ENCODE measurements around the gene IGF2BP2. TPM values are rescaled to one million over a fixed set of nuclear protein-coding genes. Genes with fewer than 3 reads are reported as not detected.

IGF2BP2 gene
- total RNA-seq, 1 donor from 2014 or later, result 2.9 TPM

GRCh38 chr3:185728630-185729336, 96.1 kb downstream of the IGF2BP2 start:
- Histone ChIP-seq H3K9me3 (no peaks in the 10 kb centered on the region), H3K27ac (no peak overlapping the region), H3K36me3 (no peaks in the 10 kb centered on the region), H3K27me3 (no peaks in the 10 kb centered on the region), H3K4me3 (no peak overlapping the region), H3K4me1 (no peaks in the 10 kb centered on the region)
- intact Hi-C loops (cut with DNase I), result no loop called here
- no peak for TF ChIP-seq CTCF (IDR thresholded peaks at IDR 0.05)
- no peak for DNase-seq (ENCODE audit: low spot score in 2 of 2)

DNA sequence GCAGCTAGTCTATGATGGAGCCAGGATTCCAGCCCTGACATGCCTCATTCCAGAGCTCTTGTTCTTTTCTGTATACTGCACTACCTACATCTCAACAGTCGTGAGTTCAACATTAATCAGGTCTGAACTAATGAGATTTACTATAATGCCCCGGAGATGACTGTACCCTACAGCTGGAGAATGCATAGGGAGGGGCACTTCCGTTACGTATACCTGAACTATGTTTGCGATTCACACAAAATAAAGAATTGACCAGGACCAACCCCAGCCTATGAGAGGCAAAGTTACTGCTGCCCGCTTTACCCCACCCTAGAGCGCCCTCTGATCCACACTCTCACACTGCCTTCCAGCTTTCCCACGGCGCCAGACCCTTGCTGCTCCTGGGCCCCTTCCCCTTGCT, 97.0 kb downstream of the IGF2BP2 start:
- no peaks in the 10 kb centered on the region for H3K27me3 ChIP-seq
- no peaks in the 10 kb centered on the region for H3K36me3 ChIP-seq
- no peaks in the 10 kb centered on the region for H3K9me3 ChIP-seq
- intact Hi-C loops (cut with DNase I), result no loop called here
- no peak overlapping the region for H3K27ac ChIP-seq
- no peak for DNase-seq (ENCODE audit: low spot score in 2 of 2)
- no peak for TF ChIP-seq CTCF (IDR thresholded peaks at IDR 0.05)
- no peaks in the 10 kb centered on the region for H3K4me1 ChIP-seq
- no peak overlapping the region for H3K4me3 ChIP-seq

DNA sequence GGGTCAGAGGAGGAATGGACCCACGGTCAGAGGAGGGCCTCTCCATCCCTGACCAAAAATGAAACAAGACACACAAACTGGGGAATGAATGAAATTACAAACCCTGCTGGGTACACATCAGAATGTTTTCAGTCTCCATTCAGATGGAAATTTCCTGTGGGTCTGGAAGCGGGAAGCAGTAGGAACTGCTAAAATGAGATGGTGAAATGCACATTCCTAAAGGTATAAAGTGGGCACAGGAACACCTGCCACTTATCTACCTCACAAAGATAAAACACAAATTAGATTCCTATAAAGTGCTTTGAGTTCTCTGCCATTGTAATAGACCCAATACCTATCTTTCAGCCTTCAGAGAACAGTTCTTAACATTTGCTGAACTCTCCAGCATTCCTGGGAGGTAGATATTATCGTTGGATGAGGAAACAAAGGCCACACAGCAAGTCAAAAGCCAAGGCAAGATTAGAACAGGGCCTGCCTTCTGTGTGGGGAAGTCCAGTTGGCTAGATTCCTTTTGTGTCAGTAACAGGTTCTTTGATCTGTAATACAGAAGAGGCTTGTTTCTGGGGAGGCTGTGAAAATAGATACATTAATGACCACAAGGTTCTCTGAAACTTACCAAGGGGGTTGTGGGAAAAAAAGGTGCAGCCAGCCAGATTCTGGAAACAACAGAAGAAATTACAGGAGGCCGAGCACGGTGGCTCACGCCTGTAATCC, 98.4 kb downstream of the IGF2BP2 start:
- intact Hi-C loops (cut with DNase I), result no loop called here
- no peak for DNase-seq (ENCODE audit: low spot score in 2 of 2)
- H3K4me1 ChIP-seq, result no peaks in the 10 kb centered on the region
- H3K27me3 ChIP-seq, result no peaks in the 10 kb centered on the region
- no peak overlapping the region for H3K4me3 ChIP-seq
- H3K27ac ChIP-seq, result no peak overlapping the region
- no peaks in the 10 kb centered on the region for H3K9me3 ChIP-seq
- TF ChIP-seq CTCF (IDR thresholded peaks at IDR 0.05), result no peak
- H3K36me3 ChIP-seq, result no peaks in the 10 kb centered on the region

GRCh38 chr3:185724761-185725160, 100.1 kb downstream of the IGF2BP2 start:
- Histone ChIP-seq H3K9me3 (no peaks in the 10 kb centered on the region), H3K27ac (no peak overlapping the region), H3K4me1 (no peaks in the 10 kb centered on the region), H3K36me3 (no peaks in the 10 kb centered on the region), H3K4me3 (no peak overlapping the region), H3K27me3 (no peaks in the 10 kb centered on the region)
- TF ChIP-seq CTCF (IDR thresholded peaks at IDR 0.05), result no peak
- intact Hi-C loops (cut with DNase I), result no loop called here
- no peak for DNase-seq (ENCODE audit: low spot score in 2 of 2)

DNA sequence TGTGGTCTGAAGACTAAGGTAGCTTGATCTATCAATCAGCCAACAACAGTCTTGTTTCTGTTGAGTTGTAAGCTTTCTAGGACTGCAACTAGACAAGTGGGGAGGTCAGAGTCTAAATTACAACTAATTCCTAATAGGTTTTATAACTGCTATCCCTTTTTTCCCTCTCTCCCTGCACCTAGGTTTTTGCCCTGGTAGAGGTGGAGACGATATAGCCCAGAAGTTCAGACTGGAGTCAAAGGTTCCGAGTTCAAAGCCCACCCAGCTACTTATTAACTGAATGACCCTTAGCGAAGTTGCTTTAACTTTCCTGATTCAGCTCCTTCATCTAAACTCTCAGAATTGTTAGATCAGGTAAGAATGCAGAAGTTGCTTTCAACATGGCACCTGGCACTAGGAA, 100.6 kb downstream of the IGF2BP2 start:
- Histone ChIP-seq H3K9me3 (no peaks in the 10 kb centered on the region), H3K27ac (no peak overlapping the region), H3K4me3 (no peak overlapping the region), H3K36me3 (no peaks in the 10 kb centered on the region), H3K27me3 (no peaks in the 10 kb centered on the region), H3K4me1 (no peaks in the 10 kb centered on the region)
- intact Hi-C loops (cut with DNase I), result no loop called here
- TF ChIP-seq CTCF (IDR thresholded peaks at IDR 0.05), result no peak
- no peak for DNase-seq (ENCODE audit: low spot score in 2 of 2)
